Measurements from ENCODE around the gene GIGYF2.

GIGYF2 gene

DNA sequence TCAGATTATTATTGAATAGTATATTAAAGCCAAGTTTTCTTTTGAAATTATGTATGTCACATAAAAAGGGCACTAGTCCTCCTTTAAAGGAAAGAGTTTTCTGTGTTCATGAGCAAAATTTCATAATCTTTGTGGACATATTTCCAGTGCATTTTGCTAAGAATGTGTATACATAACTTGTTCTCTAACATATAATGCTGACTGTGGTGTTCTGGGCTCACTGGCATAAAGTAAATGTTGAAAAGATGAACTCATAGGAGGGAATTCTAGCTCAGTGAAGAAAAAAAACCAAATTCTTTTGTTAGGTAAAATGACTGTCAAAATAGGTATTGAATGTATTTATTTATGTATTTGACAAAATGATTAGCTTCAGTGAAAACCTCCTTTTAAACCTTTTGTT, 73.1 kb downstream of the GIGYF2 start:
- no peak for DNase-seq

DNA sequence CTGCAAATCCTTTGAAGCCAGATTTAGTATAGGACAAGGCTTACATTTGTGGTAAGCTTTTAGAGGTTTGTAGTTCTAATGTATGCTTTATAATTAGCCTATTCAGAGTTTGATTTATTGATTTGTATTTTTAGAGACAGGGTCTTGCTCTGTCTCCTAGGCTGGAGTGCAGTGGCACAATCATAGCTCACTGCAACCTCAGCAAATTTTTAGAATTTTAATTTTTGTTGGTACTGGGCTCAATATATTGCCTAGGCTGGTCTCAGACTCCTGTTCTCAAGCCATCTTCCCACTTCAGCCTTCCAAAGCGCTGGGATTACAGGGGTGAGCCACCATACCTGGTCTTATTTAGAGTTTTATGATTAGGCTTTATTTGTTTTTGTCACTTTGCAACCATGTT, 74.7 kb downstream of the GIGYF2 start:
- DNase-seq = no peak

DNA sequence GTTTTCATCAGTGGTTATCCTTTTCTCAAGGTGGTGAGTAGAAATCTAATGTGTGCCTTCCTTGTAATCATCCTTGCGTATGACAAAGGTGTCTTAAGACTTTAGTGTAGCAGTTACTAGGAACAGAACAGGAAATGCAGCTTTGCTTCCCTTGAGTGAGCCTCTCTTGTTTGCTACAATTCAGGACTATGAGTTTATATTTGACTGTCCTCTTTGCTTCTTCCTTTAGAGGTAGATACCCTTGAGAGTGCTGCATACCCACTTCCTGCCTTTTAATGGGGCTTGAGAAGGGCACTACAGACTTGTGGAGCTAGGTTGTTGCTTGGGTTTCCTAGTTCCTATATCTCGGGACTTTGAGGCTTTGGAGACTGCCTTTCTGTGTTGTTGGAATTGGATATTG, 75.4 kb downstream of the GIGYF2 start:
- DNase-seq = no peak

DNA sequence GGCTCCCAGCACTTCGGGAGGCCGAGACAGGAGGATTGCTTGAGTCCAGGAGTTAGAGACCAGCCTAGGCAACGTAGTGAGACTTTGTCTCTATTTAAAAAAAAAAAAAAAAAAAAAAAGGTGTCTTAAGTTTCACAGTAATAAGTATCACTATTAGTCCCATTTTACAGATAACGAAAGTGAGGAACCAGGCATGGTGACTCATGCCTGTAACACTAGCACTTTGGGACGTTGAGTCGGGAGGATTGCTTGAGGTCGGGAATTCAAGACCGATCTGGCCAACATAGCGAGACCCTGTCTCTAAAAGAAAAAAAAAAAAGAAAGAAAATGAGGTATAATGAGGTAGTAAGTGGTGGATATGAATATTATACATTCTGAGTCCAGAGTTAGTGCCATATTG, 76.7 kb downstream of the GIGYF2 start:
- DNase-seq = no peak

DNA sequence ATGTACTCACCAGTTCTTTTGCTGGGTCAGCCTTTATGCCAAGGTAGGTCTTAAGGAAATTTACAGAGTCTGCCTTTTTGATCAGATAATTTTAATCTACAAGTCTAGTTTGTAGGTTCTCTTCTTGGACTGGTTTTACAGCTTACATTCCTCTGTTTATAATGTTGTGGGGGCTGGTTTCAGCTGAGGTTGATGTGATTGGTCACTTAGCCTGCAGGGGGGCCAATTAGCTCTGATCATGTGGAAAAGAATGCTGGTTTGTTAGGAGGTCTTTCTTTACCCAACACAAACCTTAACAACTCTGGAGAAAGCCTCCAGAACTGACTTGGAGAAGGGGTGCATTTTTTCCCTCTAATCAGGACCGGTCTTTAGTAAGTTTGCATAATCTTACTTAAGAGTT, 79.3 kb downstream of the GIGYF2 start, which contains the start of gene KCNJ13:
KCNJ13 (minus strand) TSS at position 131 of the 400 bp plus-strand sequence. CDS start 5,203 bp downstream, outside the sequence.
- DNase-seq = no peak

DNA sequence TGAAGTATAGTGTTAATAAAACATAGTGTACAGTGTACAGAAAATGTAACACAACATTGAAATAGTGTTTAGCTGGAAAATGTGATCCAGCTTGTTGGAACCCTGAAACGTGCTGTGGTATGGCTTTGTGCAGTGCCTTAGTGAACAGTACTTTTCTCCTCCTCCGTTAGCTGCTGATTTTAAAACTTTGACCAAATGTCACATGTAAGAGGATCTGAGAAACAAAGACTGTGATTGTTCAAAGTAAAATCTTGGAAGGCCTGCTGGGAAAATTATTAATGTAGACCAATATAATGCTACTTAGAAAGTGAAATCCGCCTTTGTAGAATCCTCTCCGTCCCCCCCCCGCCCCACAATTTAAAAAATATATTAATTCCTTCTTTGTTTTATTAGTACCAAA, 80.1 kb downstream of the GIGYF2 start:
- DNase-seq = no peak

DNA sequence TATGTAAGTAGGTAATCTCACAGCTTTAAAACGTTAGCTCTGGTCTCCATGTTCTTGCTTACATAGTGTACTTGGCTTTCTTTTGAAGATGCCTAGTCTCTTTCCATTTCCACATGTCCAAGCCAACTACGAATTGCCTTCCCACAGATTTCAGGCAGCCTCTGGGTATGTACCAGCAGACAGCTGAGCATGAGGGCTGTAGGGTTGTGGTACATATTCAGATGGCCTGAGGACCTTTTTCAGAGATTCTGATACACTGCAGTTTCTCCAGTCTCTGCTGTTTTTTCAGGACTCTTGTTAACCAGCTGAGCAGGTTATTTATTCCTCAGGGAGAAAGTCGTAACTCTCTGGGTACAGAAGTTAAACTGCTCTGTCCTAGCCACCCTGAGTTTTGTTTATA, 82.3 kb downstream of the GIGYF2 start:
- DNase-seq = no peak

DNA sequence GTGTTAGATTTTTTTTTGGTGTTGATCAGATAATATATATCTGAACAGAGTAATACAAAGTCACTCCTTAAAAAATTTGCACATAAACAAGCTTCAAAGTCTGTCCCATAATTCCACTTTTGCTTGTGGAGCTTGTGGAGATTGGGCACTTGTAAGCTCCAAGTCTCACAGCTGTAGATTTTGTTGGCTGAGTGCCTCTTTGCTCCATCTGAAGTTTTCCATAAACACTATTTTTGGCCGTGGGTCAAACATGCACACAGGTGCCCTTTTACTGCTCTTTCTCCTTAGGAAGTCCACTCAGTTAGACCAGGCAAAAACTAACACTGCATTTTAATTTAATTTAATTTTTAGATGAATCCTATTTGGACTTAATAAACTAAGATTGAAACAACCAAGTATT, 82.8 kb downstream of the GIGYF2 start:
- DNase-seq = no peak

DNA sequence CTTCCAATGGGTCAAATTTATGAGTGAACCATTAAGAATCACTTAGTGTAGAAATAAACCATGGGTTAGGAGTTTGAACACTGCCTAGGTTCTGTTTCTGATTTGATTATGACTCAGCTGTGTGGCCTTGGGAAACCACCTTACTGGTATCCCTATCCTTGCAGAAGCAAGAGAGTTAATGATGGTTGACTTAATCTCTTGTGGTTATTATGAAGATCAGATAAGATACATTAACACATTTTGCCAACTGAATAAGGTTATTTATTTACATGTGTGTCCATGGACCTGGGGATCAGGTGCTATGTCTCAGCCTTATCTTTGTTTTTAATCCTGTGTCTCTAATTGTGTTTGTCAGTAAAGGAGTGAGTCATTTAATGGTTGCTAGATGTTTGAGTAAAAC, 84.6 kb downstream of the GIGYF2 start:
- no peak for DNase-seq

DNA sequence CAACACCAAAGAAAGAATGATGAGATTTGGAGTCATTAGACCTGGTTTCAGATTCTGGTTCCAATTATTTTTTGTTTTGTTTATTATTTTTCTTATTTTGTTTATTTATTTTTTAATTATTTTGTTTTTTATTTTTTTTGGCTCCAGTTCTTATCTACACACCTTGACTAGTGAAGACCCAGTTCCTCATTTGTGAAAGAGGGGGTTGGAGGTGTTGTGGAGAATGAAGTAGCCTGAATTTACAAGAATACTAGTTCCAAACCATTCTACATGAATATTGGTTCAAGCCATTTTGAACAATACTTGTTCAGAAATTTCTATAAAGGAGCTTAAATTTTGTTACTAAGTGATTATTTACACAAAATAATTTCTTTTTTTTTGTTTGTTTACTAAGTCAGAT, 86.1 kb downstream of the GIGYF2 start:
- DNase-seq = no peak

DNA sequence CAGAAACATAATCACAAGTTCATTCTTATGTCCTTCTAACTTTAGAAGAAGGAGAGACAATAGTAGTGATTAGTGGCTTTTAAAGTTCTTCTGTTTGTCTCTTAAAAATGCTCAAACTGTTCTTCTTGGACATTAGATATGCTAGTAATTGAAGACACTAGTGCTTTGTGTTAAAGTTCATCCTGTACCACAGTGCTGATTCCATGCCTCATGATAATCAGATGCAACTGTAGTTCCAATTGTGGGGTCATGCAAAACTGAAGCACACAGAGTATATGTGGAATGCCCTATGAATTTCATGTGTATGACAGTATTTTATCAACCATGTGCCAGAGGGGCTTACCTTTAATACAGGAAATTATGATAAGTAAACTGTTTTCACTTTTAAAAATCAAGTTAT, 90.7 kb downstream of the GIGYF2 start:
- no peak for DNase-seq

DNA sequence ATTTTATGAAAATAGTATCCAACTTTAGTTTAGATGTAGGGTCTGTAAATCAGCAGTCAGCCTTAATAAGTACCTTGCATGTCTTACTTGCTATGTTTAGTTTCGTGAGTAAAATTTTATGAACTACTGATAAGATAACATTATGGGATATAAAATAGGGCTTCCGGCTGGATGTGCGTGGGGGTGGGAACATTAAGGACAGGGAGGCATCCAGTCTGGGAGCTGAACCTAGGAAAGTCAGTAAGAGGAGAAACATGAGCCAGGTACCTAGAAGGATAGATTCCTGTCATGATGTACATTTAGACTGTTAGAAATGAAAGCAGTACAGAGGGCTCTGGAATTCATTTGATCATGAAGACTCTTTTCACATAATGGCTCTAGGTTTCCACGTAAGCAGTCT, 92.0 kb downstream of the GIGYF2 start:
- DNase-seq = no peak

DNA sequence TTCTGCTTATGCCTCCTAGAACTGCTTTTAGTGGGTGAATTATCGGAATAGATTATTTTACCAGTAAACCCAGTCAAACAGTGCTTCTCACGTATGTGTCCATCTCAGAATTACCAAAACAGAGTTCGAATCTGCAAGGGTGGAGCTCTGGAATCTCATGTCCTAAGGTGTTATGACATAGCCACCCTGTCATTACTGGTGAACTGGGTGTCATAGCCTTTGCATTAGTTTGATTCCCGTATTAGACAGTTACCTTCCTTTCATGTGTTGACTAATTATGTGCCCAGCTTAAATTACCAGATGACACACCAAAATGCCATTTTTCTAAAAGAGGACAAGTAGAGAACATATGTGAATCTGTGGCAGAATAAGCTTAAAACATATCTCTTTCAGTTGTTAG, 94.4 kb downstream of the GIGYF2 start:
- no peak for DNase-seq

DNA sequence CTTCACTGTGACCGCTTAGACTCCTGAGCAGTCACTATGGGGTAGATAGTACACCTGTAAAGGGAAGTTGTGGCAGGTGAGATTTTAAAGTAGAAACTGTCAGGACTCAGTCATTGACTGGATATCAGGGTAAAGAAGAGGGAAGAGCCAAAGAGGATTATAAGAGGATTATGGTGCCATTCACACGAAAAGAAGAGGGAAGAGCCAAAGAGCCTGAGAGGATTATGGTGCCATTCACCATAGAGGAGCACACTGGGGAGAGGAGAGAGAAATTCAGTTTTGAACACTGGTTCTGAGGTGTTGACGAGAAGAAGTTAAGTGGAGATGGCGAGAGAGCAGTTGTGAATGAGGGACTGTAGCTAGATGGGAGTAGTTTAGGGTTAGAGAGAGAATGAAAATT, 96.1 kb downstream of the GIGYF2 start:
- no peak for DNase-seq

DNA sequence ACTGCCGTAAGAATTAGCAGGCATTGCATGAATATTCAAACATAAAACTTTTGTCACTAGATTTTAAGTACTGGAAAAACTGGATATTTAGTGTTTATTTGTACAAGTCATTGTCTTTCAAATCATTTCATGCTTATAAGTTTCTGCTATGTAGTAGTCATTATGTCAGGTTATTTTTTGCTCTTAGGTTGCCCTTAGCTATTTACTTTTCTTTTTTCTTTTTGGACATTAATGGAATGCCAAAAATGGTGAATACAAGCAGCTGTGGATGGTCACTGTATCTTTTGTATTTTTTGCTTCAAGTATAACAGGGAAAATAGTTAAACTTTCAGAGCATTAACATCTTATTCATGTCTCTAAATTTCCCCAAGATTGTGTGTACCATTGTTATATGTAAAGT, 97.8 kb downstream of the GIGYF2 start:
- no peak for DNase-seq

DNA sequence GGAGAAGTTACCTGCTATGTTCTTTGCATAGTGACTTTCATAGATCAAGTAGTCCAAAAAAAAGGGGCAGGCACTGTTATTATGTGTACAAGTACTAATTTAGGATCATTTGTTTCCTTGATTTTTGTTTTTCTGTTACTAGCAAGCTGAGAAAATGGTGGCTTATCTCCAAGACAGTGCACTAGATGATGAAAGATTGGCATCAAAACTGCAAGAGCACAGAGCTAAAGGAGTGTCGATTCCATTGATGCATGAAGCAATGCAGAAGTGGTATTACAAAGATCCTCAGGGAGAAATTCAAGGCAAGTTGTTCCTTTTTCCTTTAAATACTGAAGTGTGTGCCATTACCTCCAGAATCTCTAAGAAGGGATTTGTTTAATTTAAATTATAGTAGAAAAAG, 98.8 kb downstream of the GIGYF2 start:
- no peak for DNase-seq

DNA sequence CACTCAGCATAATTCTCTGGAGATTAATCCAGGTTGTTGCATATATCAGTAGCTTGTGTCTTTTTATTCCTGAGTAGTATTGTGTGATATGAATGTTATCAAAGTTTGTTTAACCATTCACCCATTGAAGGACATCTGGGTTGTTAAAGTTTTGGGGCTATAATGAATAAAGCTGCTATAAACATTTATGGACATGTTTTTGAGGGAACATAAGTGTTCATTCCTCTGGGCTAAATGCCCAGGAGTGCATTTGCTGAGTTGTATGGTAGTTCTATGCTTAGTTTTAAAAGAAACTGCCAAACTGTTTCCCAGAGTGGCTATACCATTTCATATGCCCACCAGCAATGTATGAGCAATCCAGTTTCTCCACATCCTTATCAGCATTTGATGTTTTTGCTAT, 101.1 kb downstream of the GIGYF2 start:
- DNase-seq = no peak

DNA sequence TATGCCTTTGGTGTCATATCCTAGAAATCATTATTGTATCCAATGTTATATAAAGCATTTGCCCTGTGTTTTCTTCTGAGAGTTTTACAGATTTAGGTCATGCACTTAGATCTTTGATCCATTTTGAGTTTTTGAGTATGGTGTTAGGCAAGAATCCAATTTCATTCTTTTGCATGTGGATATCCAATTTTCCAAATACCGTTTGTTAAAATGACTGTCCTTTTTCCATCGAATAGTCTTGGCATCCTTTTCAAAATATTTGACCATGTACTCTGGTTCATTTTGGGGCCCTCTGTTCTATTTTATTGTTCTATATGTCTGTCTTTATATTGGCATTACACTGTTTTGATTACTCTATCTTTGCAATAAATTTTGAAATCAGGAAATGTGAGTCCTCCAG, 103.0 kb downstream of the GIGYF2 start:
- no peak for DNase-seq

DNA sequence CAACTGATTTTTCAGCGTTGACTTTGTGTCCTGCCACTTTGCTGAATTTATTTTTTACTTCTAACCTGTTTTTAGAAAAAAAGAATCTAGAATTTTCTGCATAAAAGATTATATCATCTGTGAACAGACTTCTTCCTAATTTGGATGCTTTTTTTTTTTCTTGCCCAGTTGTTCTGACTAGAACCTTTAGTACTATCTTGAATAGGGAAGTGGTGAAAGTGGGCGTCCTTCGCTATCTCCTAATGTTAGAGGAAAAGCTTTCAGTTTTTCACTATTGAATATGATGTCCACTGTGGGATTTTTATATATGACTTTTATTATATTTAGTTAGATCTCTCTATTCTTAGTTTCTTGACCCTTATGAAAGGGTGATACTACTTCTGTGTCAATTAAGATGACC, 105.0 kb downstream of the GIGYF2 start:
- DNase-seq = no peak

DNA sequence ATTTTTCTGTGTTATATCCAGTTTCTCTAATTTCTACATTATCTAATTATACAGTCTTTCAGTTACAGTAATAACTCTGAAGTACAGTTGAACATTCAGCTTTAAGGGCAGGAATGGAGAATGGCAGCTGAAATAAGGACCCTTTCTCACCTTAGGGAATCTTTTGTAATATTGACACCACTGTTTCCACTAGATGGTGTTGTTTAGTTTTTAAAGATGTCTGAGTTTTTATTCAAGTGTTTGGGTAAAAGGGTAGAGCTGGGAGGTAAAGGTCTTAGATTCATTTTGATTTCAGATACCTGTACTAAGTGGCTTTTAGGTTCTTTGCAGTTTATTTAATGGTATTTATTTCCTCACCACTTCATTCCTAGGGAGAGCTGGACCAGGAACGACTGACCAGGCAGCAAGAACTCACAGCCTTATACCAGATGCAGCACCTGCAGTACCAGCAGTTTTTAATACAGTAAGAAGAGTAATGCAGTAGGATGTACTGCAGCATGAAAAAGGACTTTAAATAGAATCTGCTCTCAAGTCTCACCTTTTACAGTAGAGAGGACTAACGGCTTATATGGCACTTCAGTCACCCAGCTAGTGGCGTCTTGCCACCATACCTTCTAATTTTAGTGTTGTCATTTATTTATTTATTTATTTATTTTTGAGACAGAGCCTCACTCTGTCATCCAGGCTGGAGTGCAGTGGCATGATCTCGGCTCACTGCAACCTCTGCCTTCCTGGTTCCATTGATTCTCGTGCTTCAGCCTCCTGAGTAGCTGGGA, 112.4 kb downstream of the GIGYF2 start:
- no peak for DNase-seq

DNA sequence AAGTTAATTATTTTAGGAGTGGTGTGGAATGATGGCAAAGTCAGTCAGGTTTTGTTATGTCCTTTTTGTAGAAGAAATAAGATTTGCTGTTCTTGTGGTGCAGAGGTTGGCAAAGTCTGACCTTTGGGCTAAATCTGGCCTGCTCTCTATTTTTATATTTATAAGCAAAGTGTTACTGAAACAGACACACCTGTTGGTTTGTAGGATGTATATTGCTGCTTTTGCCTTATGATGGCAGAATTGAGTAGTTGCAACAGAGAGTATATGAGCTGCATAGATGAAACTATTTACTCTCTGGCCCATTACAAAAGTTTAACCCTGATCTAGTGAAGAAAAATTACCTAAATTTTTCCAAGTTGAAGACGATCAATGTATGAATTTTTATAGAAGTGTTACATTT, 113.3 kb downstream of the GIGYF2 start:
- DNase-seq = no peak

DNA sequence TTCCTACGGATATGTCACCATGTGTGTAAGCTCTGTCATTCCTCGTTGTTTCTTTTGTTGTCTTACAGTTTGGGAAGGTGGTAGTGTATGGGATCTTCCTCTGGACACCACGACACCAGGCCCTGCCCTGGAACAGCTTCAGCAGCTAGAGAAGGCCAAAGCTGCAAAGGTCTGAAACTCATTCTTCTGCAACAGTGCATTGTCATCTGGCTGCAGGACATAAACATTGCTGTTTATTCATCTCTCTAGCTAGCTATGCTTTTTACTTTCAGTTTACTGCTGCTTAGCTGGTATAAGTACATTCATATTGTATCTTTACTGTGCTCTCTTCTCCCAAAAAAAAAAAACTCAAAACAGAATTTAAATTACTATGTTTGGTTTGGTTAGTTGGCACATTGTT, 118.4 kb downstream of the GIGYF2 start:
- no peak for DNase-seq

DNA sequence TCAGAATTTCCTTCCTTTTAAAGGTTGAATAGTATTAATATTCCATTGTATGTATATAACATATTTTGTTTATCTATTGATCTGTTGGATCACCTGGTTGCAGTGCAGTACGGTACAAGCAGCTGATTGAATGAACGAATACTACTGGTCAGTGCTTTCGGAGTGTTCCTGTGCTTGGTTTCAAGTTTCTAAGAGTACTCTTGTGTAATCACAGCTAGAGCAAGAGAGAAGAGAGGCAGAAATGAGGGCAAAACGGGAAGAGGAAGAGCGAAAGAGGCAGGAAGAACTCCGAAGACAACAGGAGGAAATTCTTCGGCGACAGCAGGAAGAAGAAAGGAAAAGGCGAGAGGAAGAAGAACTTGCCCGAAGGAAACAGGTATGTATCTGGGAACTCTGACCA, 119.5 kb downstream of the GIGYF2 start:
- no peak for DNase-seq

DNA sequence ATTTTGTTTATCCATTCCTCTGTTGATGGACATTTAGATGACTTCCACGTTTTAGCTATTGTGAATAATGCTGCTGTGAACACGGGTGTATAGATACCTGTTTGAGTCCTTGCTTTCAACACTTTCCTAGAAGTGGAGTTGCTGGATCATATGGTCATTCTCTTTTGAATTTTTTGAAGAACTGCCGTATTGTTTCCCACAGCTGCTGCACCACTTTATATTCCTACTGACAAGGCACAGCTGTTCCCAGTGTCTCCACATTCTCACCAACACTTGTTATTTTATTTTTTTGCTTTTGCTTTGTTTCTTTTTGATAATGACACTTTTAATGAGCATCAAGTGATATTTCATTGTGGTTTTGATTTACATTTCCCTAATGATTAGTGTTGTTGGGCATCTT, 120.6 kb downstream of the GIGYF2 start:
- DNase-seq = no peak

DNA sequence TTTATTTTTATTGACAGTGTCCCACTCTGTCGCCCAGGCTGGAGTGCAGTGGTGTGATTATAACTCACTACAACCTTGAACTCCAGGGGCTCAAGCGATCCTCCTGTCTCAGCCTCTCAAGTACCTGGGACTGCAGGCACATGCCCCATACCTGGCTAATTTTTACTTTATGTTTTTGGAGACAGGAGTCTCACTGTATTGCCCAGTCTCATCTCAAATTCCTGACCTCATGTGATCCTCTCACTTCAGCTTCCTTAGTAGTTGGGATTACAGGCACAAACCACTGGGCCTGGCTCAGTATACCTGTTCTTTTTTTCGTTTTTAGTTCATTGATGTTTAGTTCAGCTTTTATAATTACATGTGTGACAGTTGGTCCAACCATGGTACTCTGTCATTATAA, 132.9 kb downstream of the GIGYF2 start:
- DNase-seq = no peak

Data from SHP77 (cell line).